Trophoblast cell (in vitro differentiated cells and primary cell): Measurements from ENCODE around the gene THBS1.

Experiments used
- DNase-seq, 2 donors: peaks; one replicate each; pipeline ENCODE4 v3.0.0-alpha.2; 2016
- H2AFZ ChIP-seq: 2 replicates; pipeline ENCODE4 v1.6.1; 2013; ENCODE audit warnings: low read length, moderate library complexity, mild to moderate bottlenecking; ENCODE audit not compliant: insufficient read depth, poor library complexity
- H2AK5ac ChIP-seq: 2 replicates; pipeline ENCODE4 v1.6.1; 2013; ENCODE audit warnings: mild to moderate bottlenecking, low read length
- H2BK120ac ChIP-seq: 2 replicates; pipeline ENCODE4 v1.6.1; 2013; ENCODE audit warnings: low read length, mild to moderate bottlenecking, moderate library complexity; ENCODE audit not compliant: insufficient read depth, poor library complexity
- H2BK12ac ChIP-seq: 2 replicates; pipeline ENCODE4 v1.6.1; 2013; ENCODE audit warnings: mild to moderate bottlenecking, low read length, moderate library complexity
- H2BK5ac ChIP-seq: 2 replicates; pipeline ENCODE4 v1.6.1; 2013; ENCODE audit warnings: low read length, low read depth, moderate library complexity, mild to moderate bottlenecking; ENCODE audit not compliant: poor library complexity
- H3K14ac ChIP-seq: 2 replicates; pipeline ENCODE4 v1.6.1; 2013; ENCODE audit warnings: mild to moderate bottlenecking, low read length
- H3K18ac ChIP-seq: 2 replicates; pipeline ENCODE4 v1.6.1; 2013; ENCODE audit warnings: mild to moderate bottlenecking, low read length
- H3K23ac ChIP-seq: 2 replicates; pipeline ENCODE4 v1.6.1; 2013; ENCODE audit warnings: low read length
- H3K27ac ChIP-seq: 2 replicates; pipeline ENCODE4 v1.5.1; 2013; ENCODE audit warnings: low read depth, mild to moderate bottlenecking, inconsistent platforms, low read length, moderate library complexity
- H3K27me3 ChIP-seq: 2 replicates; pipeline ENCODE4 v1.6.1; 2013; ENCODE audit warnings: inconsistent platforms, mild to moderate bottlenecking, low read length, moderate library complexity; ENCODE audit not compliant: insufficient read depth
- H3K36me3 ChIP-seq, 2 experiments: 1 replicate in 1 of 2; 2 replicates in 1 of 2; pipeline ENCODE4 v1.6.1; 2013; ENCODE audit warnings: low read length in 2 of 2, mild to moderate bottlenecking in 2 of 2, moderate library complexity in 1 of 2; ENCODE audit not compliant: insufficient read depth in 2 of 2, control insufficient read depth in 1 of 2
- H3K4ac ChIP-seq: 2 replicates; pipeline ENCODE4 v1.6.1; 2013; ENCODE audit warnings: low read depth, mild to moderate bottlenecking, low read length, moderate library complexity
- H3K4me1 ChIP-seq, 2 experiments: 1 replicate in 1 of 2; 2 replicates in 1 of 2; pipeline ENCODE4 v1.6.1; 2013; ENCODE audit warnings: low read length in 2 of 2, mild to moderate bottlenecking in 2 of 2, moderate library complexity in 1 of 2; ENCODE audit not compliant: insufficient read depth in 2 of 2, control insufficient read depth in 1 of 2
- H3K4me2 ChIP-seq: 2 replicates; pipeline ENCODE4 v1.6.1; 2013; ENCODE audit warnings: inconsistent platforms, mild to moderate bottlenecking, low read length, moderate library complexity
- H3K4me3 ChIP-seq: 2 replicates; pipeline ENCODE4 v1.5.1; 2013; ENCODE audit warnings: mild to moderate bottlenecking, low read depth, low read length, inconsistent platforms
- H3K79me1 ChIP-seq: one replicate; pipeline ENCODE4 v1.6.1; 2013; ENCODE audit warnings: low read length
- H3K79me2 ChIP-seq: 2 replicates; pipeline ENCODE4 v1.6.1; 2013; ENCODE audit warnings: low read length, mild to moderate bottlenecking; ENCODE audit not compliant: control insufficient read depth, insufficient read depth, poor library complexity
- H3K9ac ChIP-seq: 2 replicates; pipeline ENCODE4 v1.6.1; 2013; ENCODE audit warnings: mild to moderate bottlenecking, low read length
- H3K9me3 ChIP-seq: 2 replicates; pipeline ENCODE4 v1.6.1; 2013; ENCODE audit warnings: low read depth, mild to moderate bottlenecking, control low read depth, inconsistent platforms, low read length; ENCODE audit not compliant: insufficient read depth
- H4K12ac ChIP-seq: 2 replicates; pipeline ENCODE4 v1.6.1; 2013; ENCODE audit warnings: low read depth, mild to moderate bottlenecking, low read length, moderate library complexity
- H4K8ac ChIP-seq: 2 replicates; pipeline ENCODE4 v1.6.1; 2013; ENCODE audit warnings: low read depth, mild to moderate bottlenecking, low read length, moderate library complexity
- H4K91ac ChIP-seq: one replicate; pipeline ENCODE4 v1.6.1; 2013; ENCODE audit warnings: low read depth, mild to moderate bottlenecking, low read length, moderate library complexity
- WGBS: extraction: QIAGEN DNeasy Blood & Tissue Kit; methylation state at CpG from one replicate; pipeline ENCODE4 v1.1.7; 2013; ENCODE audit warnings: missing lambda C conversion rate; ENCODE audit not compliant: insufficient read length, insufficient coverage; ENCODE audit errors: extremely low coverage; 5-methylcytosine and 5-hydroxymethylcytosine counted together

The THBS1 gene

DNA sequence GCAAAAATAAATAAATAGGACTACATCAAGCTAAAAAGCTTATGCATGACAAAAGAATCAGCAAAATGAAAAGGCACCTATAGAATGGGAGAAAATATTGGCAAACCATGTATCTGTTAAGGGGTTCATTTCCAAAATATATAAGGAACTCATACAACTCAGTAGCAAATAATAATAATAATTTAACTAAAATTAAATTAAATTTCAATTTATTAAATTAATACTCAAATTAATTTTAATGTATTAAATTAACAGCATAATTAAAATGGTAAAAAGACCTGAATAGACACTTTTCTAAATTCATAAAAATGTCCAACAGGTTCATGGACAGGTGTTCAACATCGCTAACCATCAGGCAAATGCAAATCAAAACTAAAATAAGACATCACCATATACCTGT, 34.0 kb upstream of the THBS1 start:
- Histone ChIP-seq H3K4me2 (no peak overlapping the region), H3K36me3 (no peaks in the 10 kb centered on the region), H3K18ac (no peak overlapping the region), H4K8ac (no peak overlapping the region), H3K23ac (no peak overlapping the region), H2BK120ac (no peak overlapping the region), H3K4ac (no peak overlapping the region), H3K4me1 (no peaks in the 10 kb centered on the region), H4K91ac (no peak overlapping the region), H3K4me3 (no peak overlapping the region), H3K79me1 (no peaks in the 10 kb centered on the region), H3K79me2 (no peaks in the 10 kb centered on the region), H4K12ac (no peak overlapping the region), H3K27ac (no peak overlapping the region), H2AFZ (no peak overlapping the region), H3K9me3 (no peaks in the 10 kb centered on the region), H3K27me3 (no peaks in the 10 kb centered on the region), H3K14ac (no peak overlapping the region), H2BK5ac (no peak overlapping the region), H2BK12ac (no peak overlapping the region), H3K9ac (no peak overlapping the region), H2AK5ac (no peak overlapping the region)
- no peak for DNase-seq
- WGBS: no CpG with 5 or more reads among the region's 1 CpG

GRCh38 chr15:39548561-39548960, 32.3 kb upstream of the THBS1 start:
- Histone ChIP-seq H4K12ac (no peak overlapping the region), H3K27me3 (no peaks in the 10 kb centered on the region), H3K4me1 (no peaks in the 10 kb centered on the region), H4K8ac (no peak overlapping the region), H3K4me2 (no peak overlapping the region), H3K9me3 (no peaks in the 10 kb centered on the region), H2AK5ac (no peak overlapping the region), H2BK120ac (no peak overlapping the region), H3K27ac (no peak overlapping the region), H4K91ac (no peak overlapping the region), H3K79me1 (no peaks in the 10 kb centered on the region), H2AFZ (no peak overlapping the region), H3K23ac (no peak overlapping the region), H3K4me3 (no peak overlapping the region), H3K14ac (no peak overlapping the region), H3K9ac (no peak overlapping the region), H3K4ac (no peak overlapping the region), H3K18ac (no peak overlapping the region), H3K36me3 (no peaks in the 10 kb centered on the region), H3K79me2 (no peaks in the 10 kb centered on the region), H2BK5ac (no peak overlapping the region), H2BK12ac (no peak overlapping the region)
- no peak for DNase-seq
- WGBS: no CpG with 5 or more reads among the region's 4 CpGs

GRCh38 chr15:39549912-39550311, 31.0 kb upstream of the THBS1 start:
- Histone ChIP-seq H3K27me3 (no peaks in the 10 kb centered on the region), H3K14ac (no peak overlapping the region), H3K9me3 (no peaks in the 10 kb centered on the region), H2AK5ac (no peak overlapping the region), H3K4ac (no peak overlapping the region), H2BK120ac (no peak overlapping the region), H3K4me3 (no peak overlapping the region), H3K27ac (no peak overlapping the region), H4K8ac (no peak overlapping the region), H2AFZ (no peak overlapping the region), H3K4me2 (no peak overlapping the region), H3K4me1 (no peaks in the 10 kb centered on the region), H3K36me3 (no peaks in the 10 kb centered on the region), H2BK5ac (no peak overlapping the region), H4K91ac (no peak overlapping the region), H2BK12ac (no peak overlapping the region), H3K9ac (no peak overlapping the region), H4K12ac (no peak overlapping the region), H3K79me2 (no peaks in the 10 kb centered on the region), H3K79me1 (no peaks in the 10 kb centered on the region), H3K18ac (no peak overlapping the region), H3K23ac (no peak overlapping the region)
- no peak for DNase-seq
- no CpG with 5 or more reads among the region's 4 CpGs for WGBS

GRCh38 chr15:39551476-39551875, 29.4 kb upstream of the THBS1 start:
- H3K9me3 ChIP-seq: no peaks in the 10 kb centered on the region
- H3K27ac ChIP-seq: no peak overlapping the region
- H2BK120ac ChIP-seq: no peak overlapping the region
- H4K8ac ChIP-seq: no peak overlapping the region
- H4K91ac ChIP-seq: no peak overlapping the region
- H2AK5ac ChIP-seq: no peak overlapping the region
- no peak overlapping the region for H3K23ac ChIP-seq
- H3K4me1 ChIP-seq: no peaks in the 10 kb centered on the region
- H3K27me3 ChIP-seq: no peaks in the 10 kb centered on the region
- no peak overlapping the region for H3K14ac ChIP-seq
- H2BK12ac ChIP-seq: no peak overlapping the region
- 100% methylated on average over 1 of the region's 2 CpGs for WGBS
- no peak overlapping the region for H3K4me3 ChIP-seq
- DNase-seq: no peak
- no peak overlapping the region for H3K9ac ChIP-seq
- no peak overlapping the region for H3K4me2 ChIP-seq
- H4K12ac ChIP-seq: no peak overlapping the region
- H2AFZ ChIP-seq: no peak overlapping the region
- H3K36me3 ChIP-seq: no peaks in the 10 kb centered on the region
- no peak overlapping the region for H3K18ac ChIP-seq
- no peaks in the 10 kb centered on the region for H3K79me1 ChIP-seq
- H3K79me2 ChIP-seq: no peaks in the 10 kb centered on the region
- H2BK5ac ChIP-seq: no peak overlapping the region
- H3K4ac ChIP-seq: no peak overlapping the region
